NT2/D1 (cell line): ENCODE data around the gene PGA5.
"Not testable (repeated sequence)": the region's sequence is repeated elsewhere in the genome, so short reads cannot be mapped to it uniquely, and the experiment has no call there.

Experiments used
- DNase-seq: peaks from one replicate; pipeline ENCODE4 v3.0.0-alpha.2; 2011; ENCODE audit warnings: low read depth, low spot score
- H3K27me3 ChIP-seq: 2 replicates; pipeline ENCODE4 v1.6.0; 2011; ENCODE audit warnings: mild to moderate bottlenecking; ENCODE audit not compliant: insufficient read length, insufficient read depth
- H3K36me3 ChIP-seq: 2 replicates; pipeline ENCODE4 v1.6.1; 2011; ENCODE audit warnings: mild to moderate bottlenecking, low read length, mixed read lengths; ENCODE audit not compliant: insufficient read depth, insufficient read length
- H3K4me1 ChIP-seq: 2 replicates; pipeline ENCODE4 v1.5.1; 2011; ENCODE audit not compliant: insufficient read depth, insufficient read length
- H3K4me3 ChIP-seq: 2 replicates; pipeline ENCODE4 v1.5.1; 2011; ENCODE audit warnings: low read depth; ENCODE audit not compliant: insufficient read length
- H3K9ac ChIP-seq: 2 replicates; pipeline ENCODE4 v1.6.0; 2011; ENCODE audit warnings: low read depth; ENCODE audit not compliant: insufficient read length
- H3K9me3 ChIP-seq: 2 replicates; pipeline ENCODE4 v1.5.1; 2011; ENCODE audit warnings: mild to moderate bottlenecking, low read length; ENCODE audit not compliant: insufficient read depth

The PGA5 gene

DNA sequence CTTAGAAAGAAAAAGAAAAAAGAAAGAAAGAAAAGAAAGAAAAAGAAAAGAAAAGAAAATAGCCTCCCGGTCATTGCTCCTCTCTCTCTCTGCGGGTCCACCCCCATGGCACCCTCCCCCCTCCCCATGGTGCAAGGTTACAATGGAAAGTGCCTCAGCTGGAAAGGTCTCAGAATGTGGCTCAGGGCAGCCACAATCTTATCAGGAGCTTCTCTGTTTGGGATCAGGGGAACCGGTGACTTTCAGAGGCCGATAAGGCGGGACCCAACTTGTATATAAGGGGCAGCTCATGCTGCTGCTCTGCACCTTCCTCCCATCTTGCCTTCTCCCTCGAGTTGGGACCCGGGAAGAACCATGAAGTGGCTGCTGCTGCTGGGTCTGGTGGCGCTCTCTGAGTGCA, 18.9 kb upstream of the PGA5 start, which contains the start of gene PGA4:
Gene PGA4, plus strand, starts transcription at position 301 of the 400 bp plus-strand sequence. Its CDS starts 54 bp downstream, at position 355.
- not testable (repeated sequence) for H3K4me3 ChIP-seq, H3K4me1 ChIP-seq, H3K36me3 ChIP-seq, H3K9ac ChIP-seq, H3K9me3 ChIP-seq, DNase-seq, H3K27me3 ChIP-seq

DNA sequence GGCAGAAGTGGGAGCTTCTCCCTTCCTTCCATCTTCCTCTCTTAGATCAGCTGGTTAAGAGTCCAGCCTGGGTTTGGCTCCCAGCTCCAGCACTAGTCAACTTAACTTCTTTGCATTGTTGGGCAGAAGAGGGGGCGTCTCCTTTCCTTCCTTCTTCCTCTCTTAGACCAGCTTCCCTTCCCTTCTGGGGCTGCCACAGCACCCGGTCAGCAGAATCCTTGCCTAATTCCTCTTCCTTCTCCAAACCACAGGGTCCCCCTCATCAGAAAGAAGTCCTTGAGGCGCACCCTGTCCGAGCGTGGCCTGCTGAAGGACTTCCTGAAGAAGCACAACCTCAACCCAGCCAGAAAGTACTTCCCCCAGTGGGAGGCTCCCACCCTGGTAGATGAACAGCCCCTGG, 18.3 kb upstream of the PGA5 start:
- not testable (repeated sequence) for H3K27me3 ChIP-seq, H3K9me3 ChIP-seq, H3K4me3 ChIP-seq

GRCh38 chr11:61226457-61227137, 14.4 kb upstream of the PGA5 start:
- not testable (repeated sequence) for H3K9me3 ChIP-seq, H3K4me3 ChIP-seq, DNase-seq, H3K36me3 ChIP-seq, H3K27me3 ChIP-seq, H3K4me1 ChIP-seq, H3K9ac ChIP-seq

More for the DNA sequence above, 18.3 kb upstream of the PGA5 start:
- DNase-seq, H3K36me3 ChIP-seq, H3K9ac ChIP-seq, H3K4me1 ChIP-seq: not testable (repeated sequence)

DNA sequence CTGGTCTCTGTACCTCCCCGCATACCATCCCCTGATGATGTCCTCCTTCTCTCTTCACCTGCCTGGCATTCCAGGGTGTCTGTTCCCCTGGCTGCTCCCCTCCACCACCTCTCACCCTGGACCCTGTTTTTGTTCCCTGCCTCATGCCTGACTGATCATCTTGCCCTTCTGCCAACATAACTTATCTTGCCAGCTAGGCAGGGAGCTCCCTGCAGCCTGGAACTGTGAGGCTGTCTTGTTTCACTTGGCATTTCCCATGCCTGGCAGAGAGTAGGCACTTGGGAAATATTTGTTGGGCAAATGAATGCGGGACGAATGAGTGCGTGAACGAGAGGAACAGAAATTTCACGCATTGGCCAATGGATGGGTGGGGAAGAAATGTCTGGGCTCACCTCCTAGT, 11.5 kb upstream of the PGA5 start:
- H3K36me3 ChIP-seq, H3K4me3 ChIP-seq, H3K9me3 ChIP-seq: not testable (repeated sequence)

GRCh38 chr11:61231033-61231432, 9.9 kb upstream of the PGA5 start:
- H3K36me3 ChIP-seq, H3K9me3 ChIP-seq, H3K27me3 ChIP-seq, H3K4me1 ChIP-seq, H3K9ac ChIP-seq, H3K4me3 ChIP-seq, DNase-seq: not testable (repeated sequence)

More for the DNA sequence above, 11.5 kb upstream of the PGA5 start:
- H3K4me1 ChIP-seq, DNase-seq, H3K27me3 ChIP-seq, H3K9ac ChIP-seq: not testable (repeated sequence)

DNA sequence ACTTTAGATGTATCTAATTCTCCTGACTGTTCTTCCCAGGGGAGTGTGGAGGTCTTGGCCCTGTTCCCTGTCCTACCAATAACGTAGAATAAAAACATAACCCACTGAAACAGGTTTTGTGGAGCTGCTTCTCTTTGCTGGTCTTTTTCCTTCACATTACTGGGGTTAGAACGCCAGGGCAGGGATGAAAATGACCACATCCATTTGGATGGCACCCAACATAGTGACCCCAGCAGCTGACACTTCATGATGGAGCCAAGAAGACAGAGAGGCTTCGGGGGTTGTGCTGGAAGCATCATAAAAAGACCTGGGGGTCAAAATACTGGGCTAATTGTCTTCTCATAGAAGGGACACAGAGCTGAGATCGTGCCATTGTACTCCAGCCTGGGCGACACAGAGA, 9.4 kb upstream of the PGA5 start:
- not testable (repeated sequence) for H3K9ac ChIP-seq, H3K9me3 ChIP-seq, H3K4me1 ChIP-seq, H3K36me3 ChIP-seq, H3K27me3 ChIP-seq, DNase-seq, H3K4me3 ChIP-seq

GRCh38 chr11:61232548-61233145, 8.3 kb upstream of the PGA5 start:
- H3K27me3 ChIP-seq, H3K4me3 ChIP-seq, H3K4me1 ChIP-seq, DNase-seq, H3K9ac ChIP-seq, H3K36me3 ChIP-seq, H3K9me3 ChIP-seq: not testable (repeated sequence)

DNA sequence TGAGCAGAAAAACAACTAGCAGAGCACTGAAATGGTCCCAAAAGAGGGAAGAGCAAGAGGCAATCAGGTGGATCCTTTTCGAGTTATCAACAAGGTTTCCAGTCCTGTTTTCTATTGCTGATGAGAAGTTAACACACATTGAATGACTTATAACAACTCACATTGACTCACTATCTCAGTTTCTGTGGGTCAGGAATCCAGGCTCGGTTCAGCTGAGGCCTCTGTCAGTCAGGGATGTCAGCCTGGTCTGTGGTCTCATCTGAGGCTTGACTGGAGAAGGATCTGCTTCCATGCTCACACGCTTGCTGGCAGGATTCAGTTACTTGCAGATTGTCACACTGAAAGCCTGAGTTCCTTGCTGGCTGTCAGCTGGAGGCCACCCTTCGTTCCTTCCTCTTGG, 3.8 kb upstream of the PGA5 start:
- H3K4me1 ChIP-seq, DNase-seq, H3K27me3 ChIP-seq, H3K9ac ChIP-seq, H3K4me3 ChIP-seq, H3K9me3 ChIP-seq, H3K36me3 ChIP-seq: not testable (repeated sequence)

DNA sequence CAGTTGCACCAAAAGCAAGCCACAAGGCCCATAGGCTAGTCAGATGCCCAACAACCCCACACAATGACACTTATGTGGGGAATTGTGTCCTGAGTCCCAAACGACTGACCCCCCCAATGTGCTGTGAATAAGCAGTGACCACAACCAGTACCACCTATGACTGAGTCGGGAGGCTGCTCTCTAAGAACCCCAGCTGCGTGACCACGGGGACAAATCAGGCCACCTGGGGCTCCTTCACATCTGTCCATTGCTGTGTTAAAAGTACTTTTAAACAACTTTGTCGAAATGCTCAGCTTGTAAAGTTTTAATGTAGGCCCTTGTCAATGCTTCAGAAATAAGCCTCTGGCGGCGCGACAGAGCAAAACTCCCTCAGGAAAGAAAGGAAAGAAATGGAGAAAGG, 687 bp upstream of the PGA5 start:
- not testable (repeated sequence) for DNase-seq, H3K4me1 ChIP-seq, H3K27me3 ChIP-seq, H3K36me3 ChIP-seq, H3K9ac ChIP-seq, H3K4me3 ChIP-seq, H3K9me3 ChIP-seq

DNA sequence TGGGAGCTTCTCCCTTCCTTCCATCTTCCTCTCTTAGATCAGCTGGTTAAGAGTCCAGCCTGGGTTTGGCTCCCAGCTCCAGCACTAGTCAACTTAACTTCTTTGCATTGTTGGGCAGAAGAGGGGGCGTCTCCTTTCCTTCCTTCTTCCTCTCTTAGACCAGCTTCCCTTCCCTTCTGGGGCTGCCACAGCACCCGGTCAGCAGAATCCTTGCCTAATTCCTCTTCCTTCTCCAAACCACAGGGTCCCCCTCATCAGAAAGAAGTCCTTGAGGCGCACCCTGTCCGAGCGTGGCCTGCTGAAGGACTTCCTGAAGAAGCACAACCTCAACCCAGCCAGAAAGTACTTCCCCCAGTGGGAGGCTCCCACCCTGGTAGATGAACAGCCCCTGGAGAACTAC, 551 bp downstream of the PGA5 start:
- H3K4me3 ChIP-seq, H3K9me3 ChIP-seq: not testable (repeated sequence)

DNA sequence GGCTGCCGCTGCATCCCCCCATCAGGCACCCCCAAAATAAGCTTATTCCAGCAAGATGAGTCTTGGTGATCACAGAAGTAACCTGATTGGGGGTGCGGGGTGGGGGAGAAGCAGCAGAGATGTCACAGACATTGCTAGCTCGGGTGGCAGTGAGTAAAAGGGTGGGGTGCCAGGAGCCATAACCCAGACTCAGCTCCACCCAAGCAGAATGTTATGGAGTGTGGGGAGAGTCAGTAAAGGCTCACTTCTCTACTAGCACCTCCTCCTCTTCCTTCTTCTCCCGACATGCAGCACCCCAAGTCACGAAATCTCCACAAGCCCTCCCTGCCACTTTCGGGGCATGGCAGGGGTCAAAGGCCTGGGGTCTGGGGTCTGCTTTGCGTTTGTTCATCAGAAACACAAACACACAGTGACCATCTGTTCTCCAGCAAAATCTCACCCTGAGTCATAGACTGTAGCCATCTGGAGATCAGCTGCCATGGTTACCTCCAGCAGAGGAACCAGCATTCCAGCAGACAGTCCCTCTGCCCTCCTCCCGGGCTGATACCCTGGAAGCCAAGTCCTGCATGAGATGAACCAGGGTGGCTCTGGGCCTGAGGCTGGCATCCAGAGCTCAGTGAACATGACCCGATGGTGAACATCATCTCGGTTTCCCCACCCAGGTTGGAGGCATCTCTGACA, 4.4 kb downstream of the PGA5 start:
- H3K4me1 ChIP-seq, H3K27me3 ChIP-seq, DNase-seq, H3K4me3 ChIP-seq, H3K36me3 ChIP-seq, H3K9me3 ChIP-seq, H3K9ac ChIP-seq: not testable (repeated sequence)

More for the DNA sequence above, 551 bp downstream of the PGA5 start:
- DNase-seq, H3K36me3 ChIP-seq, H3K9ac ChIP-seq, H3K27me3 ChIP-seq, H3K4me1 ChIP-seq: not testable (repeated sequence)

GRCh38 chr11:61248071-61248470, 7.1 kb downstream of the PGA5 start:
- H3K4me1 ChIP-seq, H3K27me3 ChIP-seq, H3K9me3 ChIP-seq, H3K4me3 ChIP-seq, H3K36me3 ChIP-seq, DNase-seq, H3K9ac ChIP-seq: not testable (repeated sequence)
